K562 (cell line): ENCODE data around the gene CHKB. TPM values are rescaled to one million over a fixed set of nuclear protein-coding genes. Genes with fewer than 3 reads are reported as not detected.

Experiments used
- ATAC-seq: fragments of 200-7000 bp; cut with Tn5 transposase; 3 replicates; pipeline ENCODE4 v1.9.1; 2020; ENCODE audit warnings: moderate library complexity
- BruUV-seq: library from RNA; stranded (reverse); fragments of 400-500 nt; replicated peaks from 2 replicates; lab custom pipeline; 2021; lab: Mats Ljungman, UMichigan
- CTCF ChIA-PET: fragments of 300-600 bp; formaldehyde crosslinking; extraction: SDS; loops from one replicate; lab custom pipeline; 2021; ENCODE audit warnings: low intra/inter-chr PET ratio; lab: Yijun Ruan, JAX
- POLR2A ChIA-PET: fragments of 300-600, 350-650 bp; sonication (Branson Sonifier 250); formaldehyde crosslinking; extraction: SDS; loops from one replicate; lab custom pipeline; 2021; ENCODE audit warnings: antibody characterized with exemption, inconsistent platforms; lab: Yijun Ruan, JAX
- DNase-seq, 4 experiments: peaks; one replicate each; pipeline versions ENCODE4 v3.0.0 to v3.0.0-alpha.2; 2011 to 2018; ENCODE audit warnings: low spot score in 3 of 4, mixed read lengths in 3 of 4; ENCODE audit errors: extremely low read depth in 1 of 4
- FAIRE-seq: peaks from 2 replicates; lab custom pipeline; 2011; peaks lifted over from hg19 to GRCh38; lab: Jason Lieb, UNC
- H2AFZ ChIP-seq: 2 replicates; pipeline ENCODE4 v1.6.0; 2011; ENCODE audit warnings: low read depth, low read length, control low read depth, inconsistent platforms
- H3K27ac ChIP-seq: fragments of 200-600 bp; 3 replicates; pipeline ENCODE4 v1.8.0; 2011; ENCODE audit warnings: low read depth, mild to moderate bottlenecking, control low read depth, inconsistent platforms, low read length, moderate library complexity, mixed read lengths; ENCODE audit errors: extremely low read depth
- H3K27me3 ChIP-seq, 2 experiments: fragments of 300-600 bp in 1 of 2; 2 replicates in 1 of 2; 3 replicates in 1 of 2; pipeline versions ENCODE4 v1.6.0 to v1.8.0; 2011; ENCODE audit warnings: inconsistent platforms in 2 of 2, low read length in 2 of 2, mild to moderate bottlenecking in 1 of 2, mixed read lengths in 1 of 2, moderate library complexity in 1 of 2; ENCODE audit not compliant: control insufficient read depth in 2 of 2, insufficient read depth in 2 of 2
- H3K36me3 ChIP-seq: fragments of 300-600 bp; 3 replicates; pipeline ENCODE4 v1.8.0; 2011; ENCODE audit warnings: mild to moderate bottlenecking, low read length, inconsistent platforms; ENCODE audit not compliant: control insufficient read depth, insufficient read depth
- H3K4me1 ChIP-seq, 2 experiments: fragments of 200-600 bp in 1 of 2; replicated peaks in 1 of 2; 2 replicates in 1 of 2; 3 replicates in 1 of 2; pipeline versions ENCODE4 v1.5.1 to v1.8.0; 2011; ENCODE audit warnings: inconsistent platforms in 2 of 2, low read length in 2 of 2, mild to moderate bottlenecking in 1 of 2, mixed read lengths in 1 of 2, moderate library complexity in 1 of 2; ENCODE audit not compliant: control insufficient read depth in 2 of 2, insufficient read depth in 2 of 2
- H3K4me2 ChIP-seq: 2 replicates; pipeline ENCODE4 v1.6.1; 2011; ENCODE audit warnings: low read length, control low read depth, inconsistent platforms, mixed read lengths; ENCODE audit not compliant: insufficient read depth
- H3K4me3 ChIP-seq: fragments of 200-600 bp; sonication (generic), shearing (Covaris generic); 2 replicates; pipeline ENCODE4 v1.5.1; 2016; ENCODE audit warnings: control low read depth, inconsistent platforms
- H3K79me2 ChIP-seq: fragments of 200-600 bp; 3 replicates; pipeline ENCODE4 v1.8.0; 2011; ENCODE audit warnings: low read length, inconsistent platforms; ENCODE audit not compliant: control insufficient read depth, insufficient read depth
- H3K9ac ChIP-seq, 2 experiments: 2 replicates each; pipeline versions ENCODE4 v1.6.0 to v1.6.1; 2011; ENCODE audit warnings: low read depth in 2 of 2, low read length in 2 of 2, control low read depth in 1 of 2, inconsistent platforms in 1 of 2, mild to moderate bottlenecking in 1 of 2, mixed read lengths in 1 of 2; ENCODE audit not compliant: insufficient read depth in 1 of 2
- H3K9me1 ChIP-seq: one replicate; pipeline ENCODE4 v1.6.0; 2011; ENCODE audit warnings: inconsistent platforms, mild to moderate bottlenecking, low read length, moderate library complexity; ENCODE audit not compliant: control insufficient read depth, insufficient read depth
- H3K9me3 ChIP-seq: replicated peaks from 2 replicates; pipeline ENCODE4 v1.5.1; 2011; ENCODE audit warnings: low read depth, low read length, inconsistent platforms; ENCODE audit not compliant: control insufficient read depth, insufficient read depth
- H4K20me1 ChIP-seq: replicated peaks from 2 replicates; pipeline ENCODE4 v1.6.1; 2011; ENCODE audit warnings: low read length, inconsistent platforms, mixed read lengths; ENCODE audit not compliant: control insufficient read depth, insufficient read depth
- ASH1L ChIP-seq: fragments of 450-650 bp; IDR thresholded peaks from 2 replicates; pipeline ENCODE4 v1.6.1; 2018; ENCODE audit warnings: borderline replicate concordance, mild to moderate bottlenecking, low read depth; ENCODE audit not compliant: partially characterized antibody
- CREB3L1 ChIP-seq: fragments of 450-650 bp; IDR thresholded peaks from 2 replicates; pipeline ENCODE4 v1.6.1; 2014; ENCODE audit warnings: low read depth, mild to moderate bottlenecking, moderate library complexity, borderline replicate concordance
- DACH1 ChIP-seq: fragments of 450-650 bp; IDR thresholded peaks from 2 replicates; pipeline ENCODE4 v1.6.1; 2018; ENCODE audit not compliant: partially characterized antibody
- HNRNPLL ChIP-seq: fragments of 200-400 bp; formaldehyde crosslinking; IDR thresholded peaks from 2 replicates; pipeline ENCODE4 v1.6.1; 2017; ENCODE audit warnings: low read length, low read depth, mild to moderate bottlenecking; ENCODE audit not compliant: poor library complexity, severe bottlenecking
- KAT7 ChIP-seq: sonication (generic); formaldehyde crosslinking; IDR thresholded peaks from 2 replicates; pipeline ENCODE4 v1.8.0; 2022; ENCODE audit warnings: missing genetic modification reagents, mild to moderate bottlenecking, borderline replicate concordance
- ZNF12 ChIP-seq: sonication (generic); formaldehyde crosslinking; IDR thresholded peaks from 2 replicates; pipeline ENCODE4 v1.4.0; 2020; ENCODE audit warnings: mild to moderate bottlenecking, missing genetic modification reagents
- ZNF121 ChIP-seq: sonication (generic); formaldehyde crosslinking; conservative IDR thresholded peaks from 2 replicates; pipeline ENCODE4 v1.8.0; 2022; ENCODE audit warnings: missing genetic modification reagents
- ZNF232 ChIP-seq: sonication (generic); formaldehyde crosslinking; IDR thresholded peaks from 2 replicates; pipeline ENCODE4 v1.8.0; 2022; ENCODE audit warnings: mild to moderate bottlenecking, missing genetic modification reagents
- ZNF280A ChIP-seq: fragments of 450-650 bp; IDR thresholded peaks from 2 replicates; pipeline ENCODE4 v1.6.1; 2018; ENCODE audit warnings: mild to moderate bottlenecking, low read depth; ENCODE audit not compliant: partially characterized antibody
- ZNF384 ChIP-seq: IDR thresholded peaks from 2 replicates; pipeline ENCODE4 v1.6.1; 2012; ENCODE audit warnings: low read depth, low read length, improper control_type of control experiment
- ZNF398 ChIP-seq: fragments of 250-450 bp; sonication (Bioruptor Pico); IDR thresholded peaks from 2 replicates; pipeline ENCODE4 v1.8.0; 2021; ENCODE audit warnings: moderate library complexity, mild to moderate bottlenecking, inconsistent platforms
- ZNF444 ChIP-seq: fragments of 250-450 bp; sonication (Bioruptor Pico); IDR thresholded peaks from 2 replicates; pipeline ENCODE4 v1.4.0; 2020; ENCODE audit warnings: mild to moderate bottlenecking, moderate library complexity
- ZNF57 ChIP-seq: fragments of 450-650 bp; formaldehyde crosslinking; IDR thresholded peaks from 2 replicates; pipeline ENCODE4 v1.4.0; 2020; ENCODE audit warnings: mild to moderate bottlenecking, moderate library complexity
- ZNF695 ChIP-seq: fragments of 450-650 bp; formaldehyde crosslinking; IDR thresholded peaks from 2 replicates; pipeline ENCODE4 v1.4.0; 2020; ENCODE audit warnings: mild to moderate bottlenecking, moderate library complexity
- ZNF780A ChIP-seq: fragments of 250-450 bp; sonication (Bioruptor Pico); IDR thresholded peaks from 2 replicates; pipeline ENCODE4 v1.5.0; 2021; ENCODE audit warnings: mild to moderate bottlenecking
- ZNF79 ChIP-seq: fragments of 250-450 bp; sonication (Bioruptor Pico); IDR thresholded peaks from 2 replicates; pipeline ENCODE4 v1.4.0; 2020; ENCODE audit warnings: low read depth, mild to moderate bottlenecking, moderate library complexity
- WGBS: fragments of 100-300 bp; shearing (Covaris generic); methylation state at CpG from one replicate; pipeline ENCODE4 v1.1.6; 2016; ENCODE audit warnings: low coverage, mixed read lengths; ENCODE audit not compliant: insufficient coverage; ENCODE audit errors: missing lambda C conversion rate; 5-methylcytosine and 5-hydroxymethylcytosine counted together
- in situ Hi-C: fragments of 300-500 bp; cut with MboI; formaldehyde crosslinking; loops from 4 replicates; pipeline ENCODE4 v1.15.0; 2018; ENCODE audit warnings: inconsistent platforms, mixed read lengths
- intact Hi-C: fragments of 100-400 bp; cut with micrococcal nuclease; formaldehyde crosslinking; loops from 2 replicates; pipeline ENCODE4 v1.14.2; 2022
- polyA plus RNA-seq, 8 experiments: library from polyadenylated mRNA; depleted of rRNA in 4 of 8; stranded (reverse) in 5 of 8; unstranded in 3 of 8; fragments of >200 nt; fragmentation: Nextera tagmentation in 2 of 8; fragmentation: Illumina TruSeq in 1 of 8; extraction: Ambion mirVana in 2 of 8; extraction: Trizol in 1 of 8; gene quantifications; 2 replicates each; pipeline versions ENCODE4 v1.2.1 to v1.2.3, GENCODE V29; 2011 to 2014; ENCODE audit warnings: inconsistent platforms in 1 of 8, missing spikeins in 1 of 8
- total RNA-seq, 7 experiments: library from RNA; depleted of rRNA in 6 of 7; stranded (reverse); fragments of >200 nt in 6 of 7; fragmentation: Illumina TruSeq in 2 of 7; extraction: Trizol in 2 of 7; gene quantifications; 2 replicates each; pipeline versions ENCODE4 v1.2.1 to v1.2.3, GENCODE V29; 2011 to 2021; ENCODE audit warnings: low replicate concordance in 1 of 7

The CHKB gene
- total and polyA plus RNA-seq, 9 of the 15 experiments (the other 6 are each of a cell fraction or from before 2014, with no cell fraction given): 2.7 to 31.0 (median 11.0) TPM

- in situ Hi-C loops: no loop called here
- no peaks in the 10 kb centered on the region for H3K9me3 ChIP-seq
- H3K9me1 ChIP-seq: no peaks in the 10 kb centered on the region
- H3K27ac ChIP-seq: no peak overlapping the region
- ATAC-seq (no peak), DNase-seq (no peak), FAIRE-seq (no peak)
- no peak overlapping the region for H3K9ac ChIP-seq
- peaks cover 0 to 37% of the 10 kb centered on the region in 2 experiments; a peak in 3 of 5 replicates for H3K4me1 ChIP-seq
- H2AFZ ChIP-seq: no peak overlapping the region
- no peak overlapping the region for H3K4me2 ChIP-seq
- ChIA-PET CTCF (no interaction called here), POLR2A (interaction anchor here (0.7 to 1.5 kb wide), 3 partner anchors 11 to 23 kb away, joined by 3 to 5 read pairs (median 4); partner anchors contain the start of gene SYCE3)
- H3K36me3 ChIP-seq: no peaks in the 10 kb centered on the region
- peaks cover 0 to 11% of the 10 kb centered on the region in 2 experiments; a peak in 1 of 5 replicates for H3K27me3 ChIP-seq
- intact Hi-C loops: no loop called here
- no peak overlapping the region for H3K4me3 ChIP-seq
- no peaks in the 10 kb centered on the region for H3K79me2 ChIP-seq
- WGBS: 21% methylated on average over 6 of the region's 8 CpGs
- no TSS peak for BruUV-seq
- TF ChIP-seq ZNF57 (CRISPR knock-in tag): no peak
- TF ChIP-seq ZNF280A: no peak
- TF ChIP-seq ZNF12 (CRISPR knock-in tag): no peak
- no peak for TF ChIP-seq ZNF695
- TF ChIP-seq HNRNPLL: no peak
- no peak for TF ChIP-seq DACH1
- no peak for TF ChIP-seq ZNF444
- TF ChIP-seq ASH1L: no peak
- no peak for TF ChIP-seq ZNF79 (CRISPR knock-in tag)
- TF ChIP-seq ZNF780A (CRISPR knock-in tag): no peak
- TF ChIP-seq ZNF121 (CRISPR knock-in tag): no peak
- no peak for TF ChIP-seq ZNF232 (CRISPR knock-in tag)
- no peak for TF ChIP-seq CREB3L1
- no peak for TF ChIP-seq ZNF398 (CRISPR knock-in tag)
- TF ChIP-seq KAT7 (CRISPR knock-in tag): no peak
- TF ChIP-seq ZNF384: no peak
- no peaks in the 10 kb centered on the region for H4K20me1 ChIP-seq
Measured at GRCh38 chr22:50550395-50550794, 32.3 kb downstream of the CHKB start.
